Activated T-helper 2 cell treated with anti-CD3 and anti-CD28 coated beads, Interferon-gamma antibody, Interleukin-2, Interleukin-4, amounts not matched to agents 10 μg/mL and 5 μg/mL and 100 μg/mL, durations not matched to agents 14 hours and 24 hours and 36 hours (primary cell): Measurements from ENCODE around the gene FOXB1. TPM values are rescaled to one million over a fixed set of nuclear protein-coding genes. Genes with fewer than 3 reads are reported as not detected.
A peak's percentile ranks its signal among the peaks of the same experiment; 100 is the strongest.

Experiments used
- DNase-seq: peaks from one replicate; pipeline ENCODE4 v3.0.0; 2021; ENCODE audit warnings: low spot score
- H3K27ac Mint-ChIP-seq: one replicate; pipeline ENCODE4 v1.8.0; 2021; ENCODE audit warnings: mixed read lengths
- H3K27me3 Mint-ChIP-seq: one replicate; pipeline ENCODE4 v1.8.0; 2021; ENCODE audit warnings: low read depth, mixed read lengths
- H3K36me3 Mint-ChIP-seq: one replicate; pipeline ENCODE4 v1.8.0; 2021; ENCODE audit warnings: low read depth, mixed read lengths
- H3K4me1 Mint-ChIP-seq: one replicate; pipeline ENCODE4 v1.8.0; 2021; ENCODE audit warnings: low read depth, mixed read lengths
- H3K4me3 Mint-ChIP-seq: one replicate; pipeline ENCODE4 v1.8.0; 2021; ENCODE audit warnings: low read depth, mild to moderate bottlenecking, moderate library complexity, mixed read lengths
- H3K9me3 Mint-ChIP-seq: one replicate; pipeline ENCODE4 v1.8.0; 2021; ENCODE audit warnings: mixed read lengths
- intact Hi-C: fragments of 100-400 bp; cut with micrococcal nuclease; formaldehyde crosslinking; loops from one replicate; pipeline ENCODE4 v1.15.1; 2023
- total RNA-seq: library from RNA; stranded (reverse); gene quantifications from 2 replicates; pipeline ENCODE4 v1.2.3, GENCODE V29; 2022

FOXB1 gene
- total RNA-seq, 1 donor from 2014 or later = 11.8 TPM

- H3K27ac Mint-ChIP-seq = no peak overlapping the region
- intact Hi-C loops = loop anchor here (10.0 kb wide), 1 partner anchor 199 kb away; no protein-coding TSS in a partner anchor
These were observed 10.1 kb upstream of the FOXB1 start for GRCh38 chr15:59993950-59994401.

DNA sequence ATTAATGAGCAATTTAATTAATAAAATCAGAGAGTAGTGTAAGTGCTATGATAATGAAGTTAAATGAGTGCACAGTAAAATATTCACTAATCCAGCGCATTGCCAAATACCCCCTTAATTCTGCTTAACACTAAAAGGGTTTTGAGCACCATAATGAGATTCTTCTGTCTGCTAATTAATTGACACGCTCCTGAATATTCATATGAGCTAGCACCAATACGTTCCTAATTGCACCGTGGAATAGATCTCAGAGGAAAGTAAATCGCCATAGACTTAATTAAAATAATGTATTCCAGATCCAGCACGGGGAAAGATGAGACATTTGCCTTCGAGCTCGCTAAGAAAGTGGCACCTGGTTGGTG is 9.6 kb upstream of the FOXB1 start:
- intact Hi-C loops = loop anchor here (10.0 kb wide), 1 partner anchor 200 kb away; no protein-coding TSS in a partner anchor
- no peaks in the 10 kb centered on the region for H3K9me3 Mint-ChIP-seq
- peaks cover 52% of the 10 kb centered on the region for H3K4me1 Mint-ChIP-seq
- H3K27ac Mint-ChIP-seq = no peak overlapping the region
- peaks cover 85% of the 10 kb centered on the region for H3K27me3 Mint-ChIP-seq
- no peak for DNase-seq
- H3K36me3 Mint-ChIP-seq = peaks cover 9% of the 10 kb centered on the region
- H3K4me3 Mint-ChIP-seq = peak overlapping the region; percentile 15

More at GRCh38 chr15:59993950-59994401, 10.1 kb upstream of the FOXB1 start:
- Mint-ChIP-seq H3K4me1 (peaks cover 47% of the 10 kb centered on the region), H3K4me3 (no peak overlapping the region), H3K9me3 (no peaks in the 10 kb centered on the region), H3K27me3 (peaks cover 82% of the 10 kb centered on the region), H3K36me3 (peaks cover 5% of the 10 kb centered on the region)
- no peak for DNase-seq

DNA sequence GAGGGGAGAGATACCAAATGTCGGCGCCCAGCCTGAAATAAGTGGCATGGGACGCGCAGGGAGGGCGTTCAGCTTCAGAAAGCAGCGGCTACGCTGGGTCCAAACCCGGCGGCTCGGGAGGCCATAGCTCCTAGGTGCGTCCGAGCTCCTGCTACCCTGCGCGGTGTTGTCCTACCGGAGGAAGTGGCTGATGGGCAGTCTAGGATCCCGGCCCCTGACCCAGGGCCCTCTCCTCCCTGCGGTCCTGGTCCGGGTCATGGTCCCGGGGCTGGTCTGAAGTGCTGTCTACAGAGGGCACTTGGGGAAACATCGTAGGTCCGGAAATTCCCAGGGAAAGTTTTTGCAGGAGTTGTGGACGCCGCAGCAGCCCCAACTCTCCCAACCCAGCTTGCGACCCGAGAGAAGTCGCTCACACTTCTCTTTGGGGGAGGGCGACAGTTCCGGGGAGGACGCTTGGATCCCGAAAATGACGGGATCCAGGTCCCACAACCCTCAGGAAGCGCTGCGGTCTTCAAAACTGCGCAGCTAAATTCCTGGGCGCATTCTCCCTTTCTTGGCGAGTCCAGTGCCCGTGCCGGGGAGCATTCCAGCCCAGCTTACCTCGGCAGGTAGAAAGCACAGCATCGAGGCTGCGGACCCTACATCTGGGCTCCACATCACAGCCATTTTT is 9.1 kb upstream of the FOXB1 start:
- H3K4me3 Mint-ChIP-seq = peak overlapping the region; percentile 15
- intact Hi-C loops = loop anchor here (5.0 to 10.0 kb wide), 2 partner anchors 200 to 332 kb away; no protein-coding TSS in a partner anchor
- peaks cover 9% of the 10 kb centered on the region for H3K36me3 Mint-ChIP-seq
- no peaks in the 10 kb centered on the region for H3K9me3 Mint-ChIP-seq
- no peak overlapping the region for H3K27ac Mint-ChIP-seq
- DNase-seq = no peak
- H3K27me3 Mint-ChIP-seq = peaks cover 85% of the 10 kb centered on the region
- H3K4me1 Mint-ChIP-seq = peaks cover 49% of the 10 kb centered on the region

DNA sequence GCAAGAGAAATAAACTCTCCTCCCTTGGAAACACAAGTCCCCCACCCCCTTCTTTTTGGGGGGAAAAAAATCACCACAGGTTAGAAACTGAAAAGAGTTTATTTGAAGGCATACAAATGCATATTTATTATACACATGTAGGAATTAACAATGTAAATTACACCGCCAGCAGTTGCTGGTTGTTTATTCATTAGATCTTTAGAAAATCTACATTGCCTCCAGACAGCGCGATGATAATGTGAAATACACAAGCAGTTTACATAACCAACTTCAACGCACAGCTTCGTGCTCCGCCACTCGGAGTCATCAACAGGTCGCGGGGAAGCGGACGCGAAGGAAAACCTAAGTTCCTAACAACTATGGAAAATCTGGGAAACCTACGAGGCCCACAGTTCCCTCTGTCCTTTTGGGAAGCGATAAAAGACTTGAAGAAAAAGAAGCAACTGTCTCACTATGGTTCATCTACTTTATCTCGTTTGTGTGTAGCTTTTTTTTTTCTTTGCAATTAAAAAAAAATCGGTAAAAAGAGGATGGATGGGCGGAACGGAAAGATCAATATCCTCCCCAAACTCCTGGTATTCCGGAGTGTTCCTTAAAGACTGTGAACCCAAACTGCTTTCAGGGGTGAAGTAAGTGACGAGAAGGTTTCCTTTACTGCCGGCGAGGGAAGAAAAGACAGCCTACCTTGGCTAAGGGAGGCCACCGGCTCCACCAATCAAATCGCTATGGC is 8.4 kb upstream of the FOXB1 start:
- intact Hi-C loops = loop anchor here (2.0 to 10.0 kb wide), 3 partner anchors 185 to 332 kb away; no protein-coding TSS in a partner anchor
- Mint-ChIP-seq H3K4me3 (peak overlapping the region; percentile 23), H3K27ac (no peak overlapping the region), H3K4me1 (peaks cover 55% of the 10 kb centered on the region), H3K9me3 (no peaks in the 10 kb centered on the region), H3K36me3 (peaks cover 15% of the 10 kb centered on the region), H3K27me3 (peaks cover 86% of the 10 kb centered on the region)
- DNase-seq = no peak

GRCh38 chr15:59996298-59997041 is 7.6 kb upstream of the FOXB1 start:
- Mint-ChIP-seq H3K27me3 (peaks cover 88% of the 10 kb centered on the region), H3K9me3 (no peaks in the 10 kb centered on the region), H3K36me3 (peaks cover 20% of the 10 kb centered on the region), H3K4me1 (peaks cover 62% of the 10 kb centered on the region), H3K4me3 (peak overlapping the region; percentile 85), H3K27ac (peak overlapping the region; percentile 86)
- no peak for DNase-seq
- intact Hi-C loops = loop anchor here (1.0 to 10.0 kb wide), 5 partner anchors 10 to 331 kb away; no protein-coding TSS in a partner anchor

DNA sequence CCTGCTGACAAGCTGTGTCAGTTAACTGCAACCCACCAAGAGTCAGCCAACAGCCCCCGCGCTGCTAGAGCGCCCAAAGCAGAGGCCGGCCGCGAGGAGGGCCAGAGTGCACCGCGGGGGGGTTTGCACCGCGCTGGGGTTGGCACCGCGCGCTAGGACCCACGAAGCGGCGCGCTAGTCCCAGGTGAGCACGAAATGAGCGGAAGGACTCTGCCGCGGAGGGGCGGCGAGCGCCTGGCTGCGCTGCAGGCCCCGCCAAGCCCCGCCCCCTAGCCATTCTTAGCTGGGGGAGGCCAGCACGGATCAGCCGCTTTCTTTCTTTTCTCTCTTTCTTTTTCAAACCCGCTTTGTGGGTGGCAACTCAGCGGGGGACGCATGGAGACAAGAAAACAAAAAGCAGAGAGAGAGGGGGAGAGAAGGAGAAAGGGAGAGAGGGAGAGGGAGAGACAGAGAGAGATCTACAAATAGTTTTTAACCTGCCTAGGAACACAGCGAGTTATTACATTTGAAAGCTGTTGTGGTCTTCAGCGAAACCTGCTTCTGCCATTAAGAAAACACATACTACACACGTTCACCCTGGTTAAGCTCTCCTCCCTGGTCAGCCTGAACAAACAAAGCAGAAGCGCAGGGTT is 6.9 kb upstream of the FOXB1 start:
- Mint-ChIP-seq H3K9me3 (no peaks in the 10 kb centered on the region), H3K4me1 (peaks cover 66% of the 10 kb centered on the region), H3K27ac (peak overlapping the region; percentile 86), H3K4me3 (peak overlapping the region; percentile 85), H3K36me3 (peaks cover 26% of the 10 kb centered on the region), H3K27me3 (peaks cover 89% of the 10 kb centered on the region)
- peak; percentile 70 for DNase-seq
- intact Hi-C loops = loop anchor here (1.0 to 10.0 kb wide), 5 partner anchors 9 to 330 kb away; no protein-coding TSS in a partner anchor

- Mint-ChIP-seq H3K36me3 (peaks cover 35% of the 10 kb centered on the region), H3K27me3 (peaks cover 90% of the 10 kb centered on the region), H3K9me3 (no peaks in the 10 kb centered on the region), H3K4me3 (peak overlapping the region; percentile 85), H3K4me1 (peaks cover 75% of the 10 kb centered on the region), H3K27ac (peak overlapping the region; percentile 5)
- DNase-seq = no peak
- intact Hi-C loops = loop anchor here (5.0 to 10.0 kb wide), 2 partner anchors 204 to 329 kb away; no protein-coding TSS in a partner anchor
These were observed 5.7 kb upstream of the FOXB1 start for GRCh38 chr15:59998305-59998949.

GRCh38 chr15:59998950-59999611 is 5.0 kb upstream of the FOXB1 start:
- intact Hi-C loops = loop anchor here (5.0 to 10.0 kb wide), 2 partner anchors 204 to 328 kb away; no protein-coding TSS in a partner anchor
- Mint-ChIP-seq H3K4me3 (peak overlapping the region; percentile 33), H3K27me3 (peaks cover 89% of the 10 kb centered on the region), H3K27ac (peak overlapping the region; percentile 68), H3K4me1 (peaks cover 73% of the 10 kb centered on the region), H3K9me3 (no peaks in the 10 kb centered on the region), H3K36me3 (peaks cover 35% of the 10 kb centered on the region)
- no peak for DNase-seq

DNA sequence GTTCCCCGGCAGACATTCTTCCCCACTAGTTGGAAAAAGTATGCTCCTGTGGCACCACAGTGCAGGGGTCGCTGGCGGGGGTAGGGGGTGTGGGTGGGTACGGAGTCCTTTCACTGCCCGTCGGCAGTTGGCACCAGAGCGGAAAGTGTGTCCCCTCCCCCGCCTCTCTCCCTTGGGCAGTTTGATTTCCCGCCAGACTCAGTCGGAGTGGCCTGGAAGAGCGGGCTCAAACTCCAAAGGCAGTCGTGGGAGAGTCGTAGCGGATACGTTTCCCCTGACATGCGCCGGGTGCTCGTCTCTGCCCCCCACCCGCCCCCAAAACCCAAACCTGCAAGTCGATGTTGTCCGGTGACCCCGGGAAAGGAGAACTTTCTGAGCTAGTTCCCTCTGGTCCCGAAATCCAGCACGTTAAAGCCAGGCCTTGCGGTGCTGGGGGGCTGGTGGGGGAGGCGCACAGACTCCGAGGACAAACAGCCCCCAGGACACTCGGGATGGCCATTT is 4.4 kb upstream of the FOXB1 start:
- Mint-ChIP-seq H3K9me3 (no peaks in the 10 kb centered on the region), H3K27me3 (peaks cover 86% of the 10 kb centered on the region), H3K4me1 (peaks cover 69% of the 10 kb centered on the region)

DNA sequence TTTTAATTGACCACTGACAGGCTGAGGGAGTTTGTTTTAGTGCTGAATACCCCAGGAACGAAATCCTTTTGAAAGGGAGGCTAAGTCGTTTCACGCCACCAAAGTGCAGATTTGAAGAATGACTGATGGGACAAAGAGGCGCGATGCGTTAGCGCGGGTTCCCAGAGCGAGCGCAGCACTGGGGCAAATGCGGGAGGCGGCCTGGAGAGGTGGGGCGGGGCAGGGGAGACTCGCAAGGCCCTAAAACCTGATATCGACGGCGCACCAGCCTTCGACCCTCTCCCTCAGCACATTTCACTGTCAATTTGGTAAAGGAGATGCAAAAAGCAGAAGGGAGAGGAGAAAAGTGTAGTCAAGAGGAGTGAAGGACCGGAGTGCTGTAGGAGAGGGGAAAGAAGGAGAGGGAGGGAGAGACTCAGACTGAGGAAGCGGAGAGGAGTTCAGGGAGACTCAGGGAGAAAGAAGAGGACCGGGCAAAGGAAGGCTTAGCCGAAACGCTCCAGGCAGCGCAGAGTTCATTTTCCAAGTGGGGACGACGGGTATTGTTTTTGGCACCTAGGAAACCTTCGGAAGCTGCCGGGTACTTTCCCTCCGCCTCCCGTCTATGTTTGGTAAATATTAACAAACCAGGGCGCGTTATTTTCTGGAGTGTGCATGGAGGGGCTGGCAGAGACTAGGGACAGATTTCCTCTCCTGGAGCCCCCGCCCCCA is 3.8 kb upstream of the FOXB1 start:
- no peak overlapping the region for H3K27ac Mint-ChIP-seq
- H3K36me3 Mint-ChIP-seq = peaks cover 39% of the 10 kb centered on the region
- intact Hi-C loops = no loop called here
- DNase-seq = no peak
- no peaks in the 10 kb centered on the region for H3K9me3 Mint-ChIP-seq
- peaks cover 67% of the 10 kb centered on the region for H3K4me1 Mint-ChIP-seq
- peaks cover 84% of the 10 kb centered on the region for H3K27me3 Mint-ChIP-seq
- peak overlapping the region; percentile 6 for H3K4me3 Mint-ChIP-seq

More for the DNA sequence above, 4.4 kb upstream of the FOXB1 start:
- intact Hi-C loops = loop anchor here (5.0 to 10.0 kb wide), 2 partner anchors 205 to 328 kb away; no protein-coding TSS in a partner anchor
- Mint-ChIP-seq H3K27ac (peak overlapping the region; percentile 68), H3K4me3 (no peak overlapping the region), H3K36me3 (peaks cover 35% of the 10 kb centered on the region)
- no peak for DNase-seq
